SK-N-MC (cell line): ENCODE results near the gene QRSL1.

ENCODE experiments used
- DNase-seq: peaks from one replicate; pipeline ENCODE4 v3.0.0-alpha.2; 2011; ENCODE audit warnings: low read depth, low spot score
- H3K27ac ChIP-seq: fragments of 200-600 bp; sonication (generic); 2 replicates; pipeline ENCODE4 v1.5.1; 2016; ENCODE audit warnings: mixed run types
- H3K36me3 ChIP-seq: fragments of 200-600 bp; sonication (generic); 2 replicates; pipeline ENCODE4 v1.6.1; 2017; ENCODE audit warnings: antibody characterized with exemption, low read length, mixed read lengths; ENCODE audit not compliant: insufficient read depth
- H3K4me3 ChIP-seq: fragments of 200-600 bp; sonication (generic); 2 replicates; pipeline ENCODE4 v1.5.1; 2016
- H3K9ac ChIP-seq: fragments of 200-600 bp; sonication (generic); 2 replicates; pipeline ENCODE4 v1.8.0; 2017; ENCODE audit warnings: mixed run types, mixed read lengths; ENCODE audit not compliant: insufficient read length
- H3K9me3 ChIP-seq: fragments of 200-600 bp; sonication (generic); 2 replicates; pipeline ENCODE4 v1.6.1; 2017; ENCODE audit warnings: low read depth, mild to moderate bottlenecking, antibody characterized with exemption, low read length, moderate library complexity, mixed read lengths
- EZH2 ChIP-seq: fragments of 200-600 bp; sonication (generic); IDR thresholded peaks from one replicate; pipeline ENCODE4 v1.6.1; 2017; ENCODE audit warnings: antibody characterized with exemption
- FOXP2 ChIP-seq: optimal IDR thresholded peaks from 2 replicates; pipeline ENCODE3; 2011; ENCODE audit warnings: mild to moderate bottlenecking, moderate library complexity; ENCODE audit not compliant: insufficient read depth; ENCODE audit errors: extremely low read length, control extremely low read depth
- POLR2AphosphoS5 ChIP-seq: IDR thresholded peaks from 2 replicates; pipeline ENCODE4 v1.6.1; 2012; ENCODE audit warnings: mild to moderate bottlenecking, low read depth, low read length, borderline replicate concordance

Gene QRSL1

DNA sequence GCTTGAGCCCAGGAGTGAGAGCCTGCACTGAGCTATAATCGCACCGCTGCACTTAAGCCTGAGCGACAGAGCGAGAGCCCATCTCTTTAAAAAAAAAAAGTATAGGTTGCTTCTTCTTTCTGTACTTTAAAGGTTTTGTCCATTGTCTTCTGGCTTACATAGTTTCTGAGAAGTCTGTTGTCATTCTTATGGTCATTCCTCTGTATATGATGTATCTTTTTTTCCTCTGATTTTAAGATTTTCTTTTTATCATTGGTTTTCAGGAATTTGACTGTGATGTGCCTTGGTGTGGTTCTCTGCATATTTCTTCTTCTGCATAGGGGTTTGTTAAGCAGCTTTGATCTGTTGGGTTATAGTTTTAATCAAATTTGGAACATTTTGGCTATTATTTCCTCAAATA, 29.1 kb downstream of the QRSL1 start:
- H3K9me3 ChIP-seq: no peaks in the 10 kb centered on the region; the same call in 1 of the 2 replicates
- TF ChIP-seq FOXP2: no peak
- TF ChIP-seq EZH2: no peak
- TF ChIP-seq POLR2AphosphoS5: no peak
- H3K9ac ChIP-seq: no peak overlapping the region
- no peak overlapping the region for H3K4me3 ChIP-seq
- peaks cover 79% of the 10 kb centered on the region for H3K36me3 ChIP-seq
- no peak for DNase-seq
- H3K27ac ChIP-seq: no peak overlapping the region

DNA sequence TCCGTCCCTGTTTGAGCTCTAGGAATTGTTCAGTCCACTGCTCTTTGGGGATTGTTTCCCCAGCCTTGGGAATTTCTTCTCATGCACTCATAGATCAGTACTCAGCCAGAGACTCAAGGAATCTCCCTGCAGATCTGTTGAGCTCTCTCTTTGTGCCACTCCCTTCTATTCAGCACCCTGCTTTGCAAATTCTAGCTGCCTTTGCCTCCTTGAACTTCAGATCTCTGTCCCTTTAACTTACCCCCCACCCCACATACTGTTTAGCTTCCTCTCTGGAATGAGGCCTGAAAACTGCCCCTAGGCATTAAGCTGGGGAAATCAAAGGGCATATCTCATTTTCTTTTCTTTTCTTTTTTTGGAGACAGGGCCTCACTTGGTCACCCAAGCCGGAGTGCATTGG, 30.5 kb downstream of the QRSL1 start:
- H3K9me3 ChIP-seq: no peaks in the 10 kb centered on the region; the same call in 1 of the 2 replicates
- no peak overlapping the region for H3K4me3 ChIP-seq
- H3K27ac ChIP-seq: no peak overlapping the region
- TF ChIP-seq POLR2AphosphoS5 (no peak), FOXP2 (no peak), EZH2 (no peak)
- no peak for DNase-seq
- H3K9ac ChIP-seq: no peak overlapping the region
- H3K36me3 ChIP-seq: peaks cover 83% of the 10 kb centered on the region

DNA sequence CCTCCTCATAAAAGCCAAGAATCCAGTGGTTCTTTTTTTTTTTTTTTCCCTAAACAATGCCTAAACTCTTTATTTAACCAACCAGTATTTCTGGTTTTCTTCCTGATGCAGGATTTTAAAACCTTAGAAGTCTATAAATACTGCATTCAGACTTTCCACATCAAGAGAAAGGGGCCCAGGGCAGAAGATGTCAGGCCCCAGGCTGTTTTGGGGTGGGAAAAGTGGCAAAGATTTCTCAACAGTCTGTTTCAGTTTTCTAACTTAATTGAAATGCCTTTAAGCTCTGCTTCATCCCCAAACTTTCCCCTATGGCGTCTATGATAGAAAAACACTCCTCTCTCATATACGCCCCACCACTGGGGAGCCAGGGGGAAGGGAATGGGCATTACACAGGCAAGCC, 33.1 kb downstream of the QRSL1 start:
- H3K27ac ChIP-seq: 0 out of 2 replicates have a peak overlapping the region, but pooled peaks have one; percentile 31
- no peak for TF ChIP-seq FOXP2
- no peak for TF ChIP-seq EZH2
- TF ChIP-seq POLR2AphosphoS5: no peak
- H3K36me3 ChIP-seq: peaks cover 67% of the 10 kb centered on the region
- H3K4me3 ChIP-seq: no peak overlapping the region
- no peaks in the 10 kb centered on the region; the same call in 1 of the 2 replicates for H3K9me3 ChIP-seq
- no peak for DNase-seq
- H3K9ac ChIP-seq: no peak overlapping the region

DNA sequence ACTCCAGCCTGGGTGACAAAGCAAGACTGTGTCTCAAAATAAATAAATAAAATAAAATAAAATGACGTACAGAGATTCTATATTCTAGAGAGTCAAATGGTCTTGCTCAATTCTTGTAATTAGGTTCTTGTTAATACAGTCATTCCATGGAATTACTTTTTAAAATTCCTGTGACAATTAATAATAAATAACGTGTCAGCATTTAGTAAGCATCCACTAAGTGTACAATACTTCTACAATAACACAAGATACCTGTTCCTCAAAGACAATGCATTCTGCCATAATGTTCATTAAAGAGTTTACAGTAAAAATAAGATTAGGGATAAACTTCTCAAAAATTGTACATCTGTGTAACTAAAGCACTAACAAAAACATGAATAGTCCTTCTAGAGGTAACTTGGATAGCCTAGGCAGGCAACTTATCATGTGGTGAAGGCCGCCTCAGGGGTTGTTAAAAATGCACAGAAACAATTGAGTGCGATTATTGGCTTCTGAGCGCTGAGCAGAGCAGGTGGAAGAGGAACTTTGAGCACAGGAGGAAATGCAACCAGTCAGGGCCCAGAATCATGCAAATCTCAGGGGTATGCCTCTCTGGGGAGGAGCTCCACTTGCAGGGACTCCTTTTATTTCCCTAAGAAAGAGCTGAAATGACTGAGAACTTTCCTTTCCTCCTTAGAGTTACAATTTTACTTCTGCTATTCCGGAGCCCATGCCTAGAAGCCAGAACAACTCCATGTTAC, 37.1 kb downstream of the QRSL1 start:
- TF ChIP-seq FOXP2 (no peak), EZH2 (no peak), POLR2AphosphoS5 (no peak)
- H3K9ac ChIP-seq: no peak overlapping the region
- H3K36me3 ChIP-seq: peaks cover 39% of the 10 kb centered on the region
- H3K9me3 ChIP-seq: no peaks in the 10 kb centered on the region
- no peak overlapping the region for H3K27ac ChIP-seq
- H3K4me3 ChIP-seq: no peak overlapping the region
- no peak for DNase-seq

DNA sequence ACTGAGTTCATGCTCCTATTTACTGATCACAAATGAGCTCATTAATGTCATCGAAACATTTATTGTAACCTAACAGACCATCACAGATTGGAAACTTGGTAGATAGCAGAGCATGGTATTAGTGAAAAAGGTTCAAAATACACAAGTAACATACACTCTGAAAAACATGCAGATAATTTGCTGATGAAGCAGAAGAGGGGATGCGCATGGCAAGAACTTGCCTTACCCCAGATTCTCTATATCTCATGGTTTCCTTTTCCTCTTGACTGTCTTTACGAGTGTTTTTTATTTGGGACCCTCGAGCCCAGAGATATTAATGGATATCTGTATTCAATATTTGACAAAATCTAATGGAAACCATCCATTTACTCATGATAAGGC, 37.6 kb downstream of the QRSL1 start:
- no peak for TF ChIP-seq FOXP2
- TF ChIP-seq POLR2AphosphoS5: no peak
- TF ChIP-seq EZH2: no peak
- Histone ChIP-seq H3K9me3 (no peaks in the 10 kb centered on the region), H3K27ac (no peak overlapping the region), H3K36me3 (peaks cover 38% of the 10 kb centered on the region), H3K4me3 (no peak overlapping the region), H3K9ac (no peak overlapping the region)
- DNase-seq: no peak

DNA sequence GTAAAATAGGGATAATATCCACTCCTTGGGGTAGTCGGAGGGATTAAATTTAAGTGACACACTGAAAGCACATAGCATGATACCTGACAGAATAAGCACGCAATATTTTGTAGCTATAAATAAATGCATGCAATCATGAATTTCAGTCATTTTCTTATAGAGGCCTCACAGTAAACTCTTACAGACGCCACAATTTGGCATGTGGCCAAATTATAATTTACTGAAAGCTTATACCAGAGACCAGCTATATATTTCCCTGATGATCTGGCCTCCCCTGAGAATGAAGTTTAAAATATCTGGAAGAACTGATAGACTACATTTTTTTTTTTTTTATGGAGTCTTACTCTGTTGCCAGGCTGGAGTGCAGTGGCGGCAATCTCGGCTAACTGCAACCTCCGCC, 40.9 kb downstream of the QRSL1 start:
- Histone ChIP-seq H3K9ac (no peak overlapping the region), H3K36me3 (peaks cover 6% of the 10 kb centered on the region)

DNA sequence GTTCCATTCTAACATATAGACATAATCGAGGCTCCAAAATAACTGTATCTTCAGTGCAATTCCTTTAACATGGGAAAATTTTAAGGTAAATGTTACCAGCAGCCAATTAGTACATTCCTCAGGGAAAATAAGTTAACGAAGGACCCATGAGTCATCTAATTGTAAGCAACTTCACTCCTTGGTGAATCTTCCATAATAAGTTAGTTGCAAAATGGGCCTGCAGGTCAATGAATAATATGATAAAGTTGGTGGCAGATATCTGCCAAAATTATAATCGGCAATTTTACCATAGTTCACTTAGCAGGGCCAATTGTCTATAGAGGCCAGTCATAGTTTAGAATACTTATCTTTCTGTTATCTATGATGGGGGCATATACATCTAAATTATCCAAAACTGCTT, 42.3 kb downstream of the QRSL1 start:
- no peak overlapping the region for H3K9ac ChIP-seq
- no peak for DNase-seq
- no peaks in the 10 kb centered on the region for H3K36me3 ChIP-seq
- no peak for TF ChIP-seq FOXP2
- no peak for TF ChIP-seq POLR2AphosphoS5
- no peak for TF ChIP-seq EZH2
- H3K27ac ChIP-seq: no peak overlapping the region
- no peak overlapping the region for H3K4me3 ChIP-seq
- no peaks in the 10 kb centered on the region for H3K9me3 ChIP-seq

More for the DNA sequence above, 40.9 kb downstream of the QRSL1 start:
- no peak overlapping the region for H3K27ac ChIP-seq
- H3K4me3 ChIP-seq: no peak overlapping the region
- no peak for TF ChIP-seq POLR2AphosphoS5
- TF ChIP-seq FOXP2: no peak
- TF ChIP-seq EZH2: no peak
- no peaks in the 10 kb centered on the region for H3K9me3 ChIP-seq
- DNase-seq: no peak

DNA sequence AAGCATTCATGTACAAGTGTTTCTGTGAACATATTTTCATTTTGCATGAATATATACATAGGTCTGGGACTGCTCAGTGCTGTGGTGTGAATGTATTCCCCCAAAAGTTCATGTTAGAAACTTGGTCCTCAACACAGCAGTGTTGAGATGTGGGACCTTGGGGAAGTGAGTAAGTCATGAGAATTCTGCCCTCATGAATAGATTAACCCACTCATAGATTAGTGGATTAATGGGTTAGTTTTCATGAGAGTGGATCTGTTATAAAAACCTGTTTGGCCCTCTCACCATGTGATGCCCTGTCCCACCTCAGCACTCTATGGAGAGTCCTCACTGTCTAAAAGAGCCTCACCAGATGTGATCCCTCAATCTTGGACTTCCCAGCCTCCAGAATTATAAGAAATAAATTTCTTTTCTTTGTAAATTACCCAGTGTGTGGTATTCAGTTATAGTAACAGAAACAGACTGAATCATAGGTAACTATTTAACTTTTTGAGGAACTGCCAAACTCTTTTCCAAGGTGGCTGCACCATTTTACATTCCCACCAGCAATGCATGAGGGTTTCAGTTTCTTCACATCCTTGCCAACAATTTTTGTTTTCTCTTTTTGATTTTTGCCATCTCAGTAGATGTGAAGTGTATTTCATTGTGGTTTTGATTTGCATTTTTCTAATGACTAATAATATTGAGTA, 45.3 kb downstream of the QRSL1 start:
- H3K9ac ChIP-seq: no peak overlapping the region
- H3K4me3 ChIP-seq: no peak overlapping the region
- no peak for DNase-seq
- TF ChIP-seq POLR2AphosphoS5: no peak
- no peak for TF ChIP-seq EZH2
- TF ChIP-seq FOXP2: no peak
- no peaks in the 10 kb centered on the region for H3K36me3 ChIP-seq
- no peaks in the 10 kb centered on the region for H3K9me3 ChIP-seq
- H3K27ac ChIP-seq: no peak overlapping the region
